GM21529 (cell line): ENCODE data around the gene ZNF580.
A peak's percentile ranks its signal among the peaks of the same experiment; 100 is the strongest.

Experiments
- ATAC-seq: cut with Tn5 transposase; IDR thresholded peaks from one replicate; pipeline ENCODE4 v1.9.1; 2021; ENCODE audit not compliant: unreplicated experiment

The ZNF580 gene

DNA sequence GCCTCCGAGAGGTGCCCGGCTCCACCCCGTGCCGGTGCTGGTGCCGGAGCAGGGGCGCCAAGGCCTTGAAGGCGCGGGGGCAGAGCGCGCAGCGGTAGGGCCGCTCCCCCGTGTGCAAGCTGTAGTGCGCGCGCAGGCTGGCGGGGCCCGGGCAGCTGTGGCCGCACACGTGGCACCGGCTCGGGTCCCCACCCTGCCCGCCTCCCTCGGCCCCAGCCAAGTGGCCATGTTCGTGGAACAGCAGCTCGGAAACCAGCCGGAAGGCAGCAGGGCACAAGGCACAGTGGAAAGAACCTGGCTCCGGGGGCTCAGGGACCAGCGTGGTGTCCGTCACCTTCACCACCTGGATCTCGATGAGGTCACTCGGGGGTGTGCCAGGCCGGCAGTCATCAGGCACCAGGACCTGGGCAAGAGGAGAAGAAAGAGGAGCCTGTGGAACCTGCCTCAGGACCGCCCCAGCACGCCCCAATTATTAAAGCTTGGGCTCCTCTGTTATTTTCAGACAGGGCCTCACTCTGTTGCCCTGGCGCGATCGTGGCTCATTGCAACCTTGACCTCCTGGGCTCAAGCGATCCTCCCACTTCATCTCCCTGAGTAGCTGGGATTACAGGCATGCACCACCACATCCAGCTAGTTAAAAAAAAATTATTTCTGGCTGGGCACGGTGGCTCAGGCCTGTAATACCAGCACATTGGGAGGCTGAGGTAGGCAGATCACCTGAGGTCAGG lies 18.4 kb upstream of the ZNF580 start:
- no peak for ATAC-seq

DNA sequence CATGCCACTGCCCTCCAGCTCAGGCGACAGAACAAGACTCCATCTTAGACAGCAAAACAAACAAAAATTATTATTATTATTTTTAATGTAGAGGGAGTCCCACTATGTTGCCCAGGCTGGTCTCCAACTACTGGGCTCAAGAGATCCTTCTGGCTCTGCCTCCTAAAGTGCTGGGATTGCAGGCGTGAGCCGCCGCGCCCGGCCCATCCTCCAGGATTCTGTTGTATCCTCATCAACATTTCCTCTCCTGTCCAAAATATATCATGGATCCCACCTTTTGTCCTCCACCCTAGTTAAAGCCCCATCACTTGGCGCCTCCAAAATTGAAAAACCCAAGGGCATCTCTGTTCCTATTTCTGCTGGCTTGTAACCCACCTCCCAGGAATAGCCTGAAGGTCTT lies 17.7 kb upstream of the ZNF580 start:
- no peak for ATAC-seq

- ATAC-seq: no peak
Measured at GRCh38 chr19:55623561-55623960, 17.2 kb upstream of the ZNF580 start.

DNA sequence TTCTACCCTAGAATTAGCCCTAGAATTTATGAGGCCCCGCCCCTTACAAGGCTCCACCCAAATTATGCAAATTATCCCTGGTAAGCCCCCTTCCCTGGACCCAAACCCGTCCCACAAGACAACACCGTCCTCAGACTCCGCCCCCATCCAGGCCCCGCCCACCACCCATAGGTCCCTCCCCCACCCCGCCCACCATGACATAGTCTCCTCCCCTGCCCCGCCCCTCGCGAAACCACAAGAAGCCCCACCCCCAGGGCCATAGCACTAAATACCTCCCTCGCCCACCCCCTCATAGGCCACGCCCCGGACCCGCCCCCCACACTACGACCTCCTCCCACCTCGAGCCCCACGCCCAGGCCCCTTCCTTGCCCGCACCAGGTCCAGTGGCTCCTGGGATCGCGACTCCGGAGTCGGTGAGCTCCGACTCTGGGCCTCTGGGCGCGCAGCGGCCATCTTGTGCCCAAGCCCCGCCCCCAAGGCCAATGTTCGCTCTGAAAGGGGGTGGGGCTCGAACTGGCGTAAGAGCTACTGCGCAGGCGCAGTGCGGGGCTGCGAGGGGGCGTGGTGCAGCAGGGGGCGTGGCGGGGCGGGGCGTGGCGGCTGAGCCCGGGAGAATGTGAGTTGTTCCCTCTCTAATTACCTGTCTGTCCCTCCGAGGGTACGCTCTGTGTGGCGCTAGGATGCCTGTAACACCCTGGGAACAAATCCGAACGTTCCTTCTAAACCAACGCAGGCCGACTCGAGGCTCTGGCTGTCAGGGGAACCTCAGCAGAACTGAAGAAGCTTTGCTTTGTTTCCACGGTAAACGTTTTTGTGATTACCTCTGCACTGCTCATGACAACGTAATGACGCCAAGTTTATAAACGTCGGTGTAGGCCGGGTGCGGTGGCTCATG lies 16.4 kb upstream of the ZNF580 start, which contains the start of gene ZNF784:
ZNF784 (minus strand) TSS at position 458 of the 895 bp plus-strand sequence; CDS start at position 453, 5 bp downstream.
- peak; percentile 52 for ATAC-seq

GRCh38 chr19:55625004-55625326 lies 15.8 kb upstream of the ZNF580 start:
- ATAC-seq: no peak

DNA sequence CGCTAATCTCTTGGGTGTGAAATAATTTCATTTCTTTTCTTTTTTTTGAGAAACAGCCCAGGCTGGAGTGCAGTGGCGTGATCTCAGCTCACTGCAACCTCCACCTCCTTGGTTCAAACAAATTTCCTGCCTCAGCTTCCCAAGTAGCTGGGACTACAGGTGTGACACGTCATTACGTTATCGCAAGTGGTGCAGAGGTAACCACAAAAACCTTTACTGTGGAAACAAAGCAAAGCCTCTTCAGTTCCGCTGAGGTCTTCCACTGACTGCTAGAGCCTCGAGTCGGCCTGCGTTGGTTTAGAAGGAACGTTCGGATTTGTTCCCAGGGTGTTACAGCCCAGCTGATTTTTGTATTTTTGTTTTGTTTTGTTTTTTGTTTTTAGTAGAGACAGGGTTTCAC lies 14.5 kb upstream of the ZNF580 start:
- ATAC-seq: no peak

GRCh38 chr19:55632463-55632834 lies 8.4 kb upstream of the ZNF580 start:
- ATAC-seq: no peak

DNA sequence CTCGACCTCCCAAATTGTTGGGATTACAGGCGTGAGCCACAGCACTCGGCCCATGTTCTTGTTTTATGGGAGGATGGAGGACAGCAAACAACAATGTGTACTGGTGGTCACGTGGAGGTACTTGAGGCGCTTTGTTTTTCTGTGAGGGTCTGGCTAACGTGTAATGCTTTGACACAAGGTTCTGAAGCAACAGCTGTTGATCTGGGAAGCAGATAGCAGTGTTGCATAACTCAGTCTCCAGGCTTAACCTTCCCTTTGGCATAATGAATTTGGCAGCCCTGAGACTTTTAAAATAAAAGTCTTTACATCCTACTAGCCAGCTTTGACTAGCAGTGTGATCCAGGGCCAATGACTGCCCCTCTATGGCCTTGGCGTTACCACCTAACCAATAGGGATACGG lies 6.9 kb upstream of the ZNF580 start:
- ATAC-seq: no peak

GRCh38 chr19:55635334-55635717 lies 5.5 kb upstream of the ZNF580 start:
- no peak for ATAC-seq

DNA sequence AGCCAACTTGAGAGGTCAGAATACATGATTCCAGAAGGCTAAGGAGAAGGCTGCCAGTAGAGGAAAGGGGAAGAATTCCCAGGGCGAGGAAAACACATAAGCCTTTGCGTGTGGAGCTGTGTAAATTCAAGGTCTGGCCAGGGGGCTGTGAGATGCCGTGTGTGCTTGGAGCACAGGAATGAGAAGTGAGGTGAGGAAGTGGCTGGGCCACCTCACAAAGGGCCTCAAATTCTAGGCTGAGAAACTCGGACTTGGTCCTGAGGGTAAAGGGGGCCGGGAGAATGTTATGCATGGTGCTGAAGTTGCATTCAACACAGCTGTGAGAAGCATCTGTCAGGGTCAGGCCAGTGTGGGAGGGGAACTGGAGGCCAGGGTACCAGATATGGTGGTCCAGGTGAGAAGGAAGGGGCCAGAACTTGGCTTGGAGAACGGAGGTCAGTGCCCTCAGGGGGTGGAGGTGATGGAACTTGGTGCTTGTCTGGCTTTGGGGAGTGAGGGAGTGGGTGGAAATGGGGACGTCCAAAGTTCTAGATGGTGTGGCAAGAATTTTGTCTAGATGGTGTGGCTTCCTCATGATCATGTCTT lies 4.9 kb upstream of the ZNF580 start:
- ATAC-seq: no peak

DNA sequence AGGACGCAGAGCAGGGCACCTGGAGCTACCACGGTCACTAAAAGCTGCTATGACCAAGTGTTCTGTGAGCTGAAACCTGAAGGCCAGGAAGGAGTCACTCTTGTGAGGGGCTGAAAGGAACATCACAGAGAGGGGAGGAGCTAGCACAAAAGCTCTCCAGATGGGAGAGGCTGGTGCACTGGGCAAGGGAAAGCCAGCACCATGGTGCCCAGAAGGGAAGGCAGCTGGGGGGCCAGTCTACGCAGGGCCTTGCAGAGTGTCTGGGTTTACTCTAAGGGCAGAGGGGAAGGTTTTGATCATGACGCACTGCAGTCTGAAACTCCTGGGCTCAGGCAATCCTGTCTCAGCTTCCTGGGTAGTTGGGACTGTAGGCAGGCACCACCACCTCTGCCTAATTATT lies 4.1 kb upstream of the ZNF580 start:
- ATAC-seq: no peak

DNA sequence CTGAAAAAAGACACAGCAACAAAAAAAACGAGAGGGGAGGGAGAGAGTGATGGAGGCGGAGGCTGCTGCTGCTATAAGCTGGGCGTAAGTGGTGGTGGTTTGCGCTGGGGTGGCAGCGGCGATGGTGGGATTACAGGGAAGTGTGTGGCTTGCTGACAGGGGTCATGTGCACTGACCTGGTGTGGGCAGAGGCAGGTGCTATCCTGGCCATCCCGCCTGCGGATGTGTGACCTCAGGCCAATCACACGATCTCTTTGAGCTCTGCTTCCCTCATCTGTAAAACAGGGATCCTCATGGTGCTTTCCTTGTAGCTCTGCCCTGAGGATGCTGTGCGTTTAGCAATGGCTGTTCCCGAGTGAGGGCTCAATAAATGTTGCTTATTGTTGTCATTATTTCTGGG lies 3.3 kb upstream of the ZNF580 start:
- no peak for ATAC-seq

GRCh38 chr19:55638864-55639359 lies 1.9 kb upstream of the ZNF580 start:
- no peak for ATAC-seq

- peak; percentile 21 for ATAC-seq
Measured at GRCh38 chr19:55640043-55640576, 692 bp upstream of the ZNF580 start.

GRCh38 chr19:55641426-55642152 lies 787 bp downstream of the ZNF580 start:
- ATAC-seq: no peak

GRCh38 chr19:55642153-55643002 lies 1.6 kb downstream of the ZNF580 start:
- no peak for ATAC-seq

DNA sequence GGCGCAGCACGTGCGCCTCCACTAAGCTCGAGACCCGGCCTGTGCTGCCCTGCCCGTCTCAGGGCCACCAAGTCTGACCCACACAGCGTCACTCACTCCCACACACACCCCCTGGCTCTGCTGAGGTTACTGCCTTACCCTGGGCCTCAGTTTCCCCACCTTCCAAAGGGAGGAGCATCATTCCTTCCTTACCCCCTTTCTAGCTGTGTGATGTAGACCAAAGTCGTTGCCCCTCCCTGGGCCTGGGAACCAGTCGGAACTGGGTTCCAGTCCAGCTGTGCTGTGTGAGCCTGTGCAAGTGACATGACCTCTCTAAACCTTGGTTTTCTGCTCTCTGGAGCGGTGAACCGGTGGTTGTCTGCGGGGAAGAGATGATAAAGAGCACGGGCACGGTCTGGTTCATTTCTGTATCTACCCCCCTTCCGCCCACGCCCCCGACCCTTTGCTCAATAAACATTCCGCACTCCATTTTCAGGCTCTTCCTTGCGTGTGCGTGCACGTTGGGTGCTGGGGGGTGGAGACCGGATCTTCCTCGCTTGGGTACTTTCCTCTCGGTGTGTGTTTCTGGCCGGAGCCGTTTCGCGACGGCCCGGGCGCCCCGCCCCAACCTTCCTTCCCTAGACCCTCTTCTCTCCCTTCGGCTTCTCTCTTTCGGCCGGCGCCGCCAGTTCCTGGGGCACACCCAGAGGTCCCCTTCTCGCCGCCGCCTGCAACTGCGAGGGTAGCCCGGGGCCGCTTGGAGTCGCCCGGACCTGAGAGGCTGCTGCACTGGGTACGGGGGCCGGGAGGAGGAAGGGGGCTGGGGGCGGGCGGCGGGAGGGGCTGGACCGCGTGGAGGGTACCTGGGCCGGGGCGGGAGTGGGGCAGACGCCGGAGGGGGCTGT lies 2.4 kb downstream of the ZNF580 start, which contains the start of gene ZNF581:
ZNF581 (plus strand) TSS at position 647 of the 884 bp plus-strand sequence. CDS start 923 bp downstream, outside the sequence.
- ATAC-seq: peak; percentile 26

DNA sequence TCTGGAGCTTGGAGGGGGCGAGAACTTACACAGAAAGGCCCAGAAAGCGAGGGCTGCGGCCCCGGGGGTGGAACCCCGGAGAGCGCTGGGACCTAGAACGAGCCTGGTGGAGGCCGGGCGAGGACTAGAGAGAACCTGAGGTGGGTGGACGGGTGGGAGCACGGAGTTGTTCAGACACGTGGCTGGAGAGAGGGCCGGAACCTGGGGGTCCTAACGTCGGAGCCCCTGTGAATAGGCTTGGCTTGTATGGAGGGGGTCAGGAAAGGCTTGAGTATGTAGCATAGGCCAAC lies 3.0 kb downstream of the ZNF580 start:
- no peak for ATAC-seq

DNA sequence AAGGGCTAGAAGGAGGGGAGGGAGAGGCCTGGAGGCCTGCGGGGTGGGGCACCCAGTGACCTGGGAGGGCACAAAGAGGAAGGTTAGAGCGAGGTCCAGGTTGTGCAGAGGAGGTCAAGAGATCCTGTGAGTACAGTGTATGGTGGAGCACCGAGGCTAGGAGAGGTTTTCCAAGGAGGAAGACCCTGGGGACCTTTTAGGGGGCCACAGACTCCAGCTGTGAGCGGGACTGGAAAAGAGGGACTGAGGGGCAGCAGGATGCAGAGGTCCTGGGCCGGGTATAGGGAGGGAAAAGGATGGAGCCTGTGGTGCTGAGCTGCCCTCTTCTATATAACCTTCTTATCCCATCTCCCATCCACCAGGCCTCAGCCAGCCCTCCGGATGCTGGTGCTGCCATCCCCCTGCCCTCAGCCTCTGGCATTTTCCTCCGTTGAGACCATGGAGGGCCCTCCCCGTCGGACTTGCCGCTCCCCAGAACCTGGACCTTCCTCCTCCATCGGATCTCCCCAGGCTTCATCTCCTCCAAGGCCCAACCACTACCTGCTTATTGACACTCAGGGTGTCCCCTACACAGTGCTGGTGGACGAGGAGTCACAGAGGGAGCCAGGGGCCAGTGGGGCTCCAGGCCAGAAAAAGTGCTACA lies 3.5 kb downstream of the ZNF580 start:
- no peak for ATAC-seq
